HepG2 (cell line): ENCODE results near the gene PNN. TPM values are rescaled to one million over a fixed set of nuclear protein-coding genes. Genes with fewer than 3 reads are reported as not detected.

Experiments used
- CC2D1A ChIP-seq: sonication (generic); formaldehyde crosslinking; IDR thresholded peaks from 2 replicates; pipeline ENCODE4 v1.8.1; 2023; ENCODE audit warnings: mild to moderate bottlenecking, missing genetic modification reagents
- CEBPG ChIP-seq: IDR thresholded peaks from 2 replicates; pipeline ENCODE4 v1.6.1; 2016
- CREBL2 ChIP-seq: sonication (generic); formaldehyde crosslinking; IDR thresholded peaks from 2 replicates; pipeline ENCODE4 v1.8.1; 2023; ENCODE audit warnings: missing genetic modification reagents, mild to moderate bottlenecking, borderline replicate concordance
- DZIP1 ChIP-seq: sonication (generic); formaldehyde crosslinking; IDR thresholded peaks from 2 replicates; pipeline ENCODE4 v1.5.0; 2020; ENCODE audit warnings: mild to moderate bottlenecking, missing genetic modification reagents
- IRF2 ChIP-seq: IDR thresholded peaks from 2 replicates; pipeline ENCODE4 v1.6.1; 2018; ENCODE audit warnings: missing genetic modification reagents, missing compliant biosample characterization
- ISX ChIP-seq: sonication (generic); formaldehyde crosslinking; conservative IDR thresholded peaks from 2 replicates; pipeline ENCODE4 v1.5.0; 2020; ENCODE audit warnings: missing genetic modification reagents
- KLF11 ChIP-seq: IDR thresholded peaks from 2 replicates; pipeline ENCODE4 v1.6.1; 2016; ENCODE audit warnings: missing compliant biosample characterization
- NBN ChIP-seq: fragments of 450-650 bp; conservative IDR thresholded peaks from 2 replicates; pipeline ENCODE4 v1.6.1; 2017
- NFE2 ChIP-seq: sonication (generic); formaldehyde crosslinking; IDR thresholded peaks from 2 replicates; pipeline ENCODE4 v1.4.0; 2020; ENCODE audit warnings: missing genetic modification reagents
- RELA ChIP-seq: sonication (generic); formaldehyde crosslinking; IDR thresholded peaks from 2 replicates; pipeline ENCODE4 v1.4.0; 2020; ENCODE audit warnings: missing genetic modification reagents
- RNF2 ChIP-seq: fragments of 450-650 bp; conservative IDR thresholded peaks from 2 replicates; pipeline ENCODE4 v1.6.1; 2016; ENCODE audit warnings: low read depth
- SIX4 ChIP-seq: sonication (generic); formaldehyde crosslinking; IDR thresholded peaks from 2 replicates; pipeline ENCODE4 v1.4.0; 2020; ENCODE audit warnings: missing genetic modification reagents
- TARDBP ChIP-seq: sonication (generic); formaldehyde crosslinking; IDR thresholded peaks from 2 replicates; pipeline ENCODE4 v1.8.0; 2022; ENCODE audit warnings: mild to moderate bottlenecking, missing genetic modification reagents
- TEAD3 ChIP-seq: optimal IDR thresholded peaks from 2 replicates; pipeline ENCODE3; 2016; ENCODE audit warnings: borderline replicate concordance
- ZFP82 ChIP-seq: sonication (generic); formaldehyde crosslinking; IDR thresholded peaks from 2 replicates; pipeline ENCODE4 v1.5.1; 2020; ENCODE audit warnings: mild to moderate bottlenecking, missing genetic modification reagents, borderline replicate concordance
- ZNF205 ChIP-seq: IDR thresholded peaks from 2 replicates; pipeline ENCODE4 v1.6.1; 2018; ENCODE audit warnings: missing biosample characterization, missing genetic modification reagents
- ZNF513 ChIP-seq: sonication (generic); formaldehyde crosslinking; conservative IDR thresholded peaks from 2 replicates; pipeline ENCODE4 v1.5.0; 2020; ENCODE audit warnings: missing genetic modification reagents
- ZNF567 ChIP-seq: sonication (generic); formaldehyde crosslinking; IDR thresholded peaks from 2 replicates; pipeline ENCODE4 v1.8.1; 2023; ENCODE audit warnings: mild to moderate bottlenecking, missing genetic modification reagents, borderline replicate concordance
- ZNF598 ChIP-seq: sonication (generic); formaldehyde crosslinking; IDR thresholded peaks from 2 replicates; pipeline ENCODE4 v1.5.1; 2020; ENCODE audit warnings: mild to moderate bottlenecking, missing genetic modification reagents, borderline replicate concordance
- ZNF629 ChIP-seq: sonication (generic); formaldehyde crosslinking; conservative IDR thresholded peaks from 2 replicates; pipeline ENCODE4 v1.5.0; 2020; ENCODE audit warnings: missing genetic modification reagents
- ZNF709 ChIP-seq: sonication (generic); formaldehyde crosslinking; IDR thresholded peaks from 2 replicates; pipeline ENCODE4 v1.5.0; 2020; ENCODE audit warnings: mild to moderate bottlenecking, missing genetic modification reagents
- ZNF780A ChIP-seq: sonication (generic); formaldehyde crosslinking; IDR thresholded peaks from 2 replicates; pipeline ENCODE4 v1.8.0; 2022; ENCODE audit warnings: mild to moderate bottlenecking, missing genetic modification reagents, moderate library complexity
- polyA plus RNA-seq, 8 experiments: library from polyadenylated mRNA; depleted of rRNA in 3 of 8; stranded (reverse) in 7 of 8; unstranded in 1 of 8; fragments of >200 nt; fragmentation: Illumina TruSeq in 4 of 8; extraction: Trizol in 4 of 8; gene quantifications; 2 replicates each; pipeline versions ENCODE4 v1.2.1 to v1.2.3, GENCODE V29; 2011 to 2016; ENCODE audit warnings: low read depth in 4 of 8, missing spikeins in 1 of 8, mixed read lengths in 1 of 8; ENCODE audit not compliant: insufficient read depth in 1 of 8
- total RNA-seq, 5 experiments: library from RNA; depleted of rRNA; stranded (reverse); fragments of >200 nt; fragmentation: Illumina TruSeq; extraction: Trizol; gene quantifications; 2 replicates each; pipeline ENCODE4 v1.2.3, GENCODE V29; 2016; ENCODE audit warnings: low read depth in 1 of 5
- TF ChIP-seq, protein P1 (sequence below): IDR thresholded peaks from 2 replicates; pipeline ENCODE4 v1.6.1; 2016; ENCODE audit warnings: low read depth, borderline replicate concordance
- TF ChIP-seq, protein P2 (sequence below): sonication (generic); formaldehyde crosslinking; IDR thresholded peaks from 2 replicates; pipeline ENCODE4 v1.8.1; 2023; ENCODE audit warnings: missing genetic modification reagents, inconsistent platforms, borderline replicate concordance
- TF ChIP-seq, protein P3 (sequence below): sonication (generic); formaldehyde crosslinking; IDR thresholded peaks from 2 replicates; pipeline ENCODE4 v1.4.0; 2020; ENCODE audit warnings: missing genetic modification reagents

Gene PNN
- total and polyA plus RNA-seq, 2 of the 13 experiments (the other 11 are each of a cell fraction or from before 2014, with no cell fraction given) = 58.0 to 214 TPM

GRCh38 chr14:39203659-39204606 lies 28.9 kb downstream of the PNN start (continued):
- TF ChIP-seq DZIP1 = peak; percentile 55; the same call in 1 of the 2 replicates
- no peak for TF ChIP-seq IRF2 (CRISPR knock-in tag)
- TF ChIP-seq ZNF567 (CRISPR knock-in tag) = no peak
- no peak for TF ChIP-seq RNF2
- 0 out of 2 replicates have a peak, but pooled peaks have one; percentile 58 for TF ChIP-seq CREBL2
- TF ChIP-seq ZNF205 = no peak
- TF ChIP-seq, protein P1, sequence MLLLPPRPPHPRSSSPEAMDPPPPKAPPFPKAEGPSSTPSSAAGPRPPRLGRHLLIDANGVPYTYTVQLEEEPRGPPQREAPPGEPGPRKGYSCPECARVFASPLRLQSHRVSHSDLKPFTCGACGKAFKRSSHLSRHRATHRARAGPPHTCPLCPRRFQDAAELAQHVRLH (CRISPR knock-in tag) = 0 out of 2 replicates have a peak, but pooled peaks have one; percentile 22
- TF ChIP-seq ZNF513 (CRISPR knock-in tag) = no peak
- TF ChIP-seq ISX = no peak
- TF ChIP-seq, protein P2, sequence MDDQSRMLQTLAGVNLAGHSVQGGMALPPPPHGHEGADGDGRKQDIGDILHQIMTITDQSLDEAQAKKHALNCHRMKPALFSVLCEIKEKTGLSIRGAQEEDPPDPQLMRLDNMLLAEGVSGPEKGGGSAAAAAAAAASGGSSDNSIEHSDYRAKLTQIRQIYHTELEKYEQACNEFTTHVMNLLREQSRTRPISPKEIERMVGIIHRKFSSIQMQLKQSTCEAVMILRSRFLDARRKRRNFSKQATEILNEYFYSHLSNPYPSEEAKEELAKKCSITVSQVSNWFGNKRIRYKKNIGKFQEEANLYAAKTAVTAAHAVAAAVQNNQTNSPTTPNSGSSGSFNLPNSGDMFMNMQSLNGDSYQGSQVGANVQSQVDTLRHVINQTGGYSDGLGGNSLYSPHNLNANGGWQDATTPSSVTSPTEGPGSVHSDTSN (CRISPR knock-in tag) = no peak
- no peak for TF ChIP-seq ZNF709
- TF ChIP-seq TARDBP (CRISPR knock-in tag) = no peak
- TF ChIP-seq RELA (CRISPR knock-in tag) = no peak
- TF ChIP-seq CC2D1A (CRISPR knock-in tag) = no peak
- TF ChIP-seq TEAD3 (CRISPR knock-in tag) = peak; percentile 30
- no peak for TF ChIP-seq KLF11 (CRISPR knock-in tag)
- TF ChIP-seq, protein P3, sequence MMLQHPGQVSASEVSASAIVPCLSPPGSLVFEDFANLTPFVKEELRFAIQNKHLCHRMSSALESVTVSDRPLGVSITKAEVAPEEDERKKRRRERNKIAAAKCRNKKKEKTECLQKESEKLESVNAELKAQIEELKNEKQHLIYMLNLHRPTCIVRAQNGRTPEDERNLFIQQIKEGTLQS (CRISPR knock-in tag) = no peak; the same call in none of the 2 replicates
- TF ChIP-seq SIX4 = no peak
- TF ChIP-seq ZNF780A (CRISPR knock-in tag) = no peak
- no peak for TF ChIP-seq NBN
- TF ChIP-seq ZNF598 (CRISPR knock-in tag) = 0 out of 2 replicates have a peak, but pooled peaks have one; percentile 16
- TF ChIP-seq ZNF629 (CRISPR knock-in tag) = no peak
- TF ChIP-seq CEBPG (CRISPR knock-in tag) = no peak
- 0 out of 2 replicates have a peak, but pooled peaks have one; percentile 22 for TF ChIP-seq NFE2 (CRISPR knock-in tag)
- TF ChIP-seq ZFP82 (CRISPR knock-in tag) = no peak
